Activated CD4-positive, alpha-beta T cell treated with anti-CD3 and anti-CD28 coated beads for 1 hour (primary cell): ENCODE measurements around the gene GJA9.
"Not testable (repeated sequence)": the region's sequence is repeated elsewhere in the genome, so short reads cannot be mapped to it uniquely, and the experiment has no call there.

Experiments used
- DNase-seq: peaks from one replicate; pipeline ENCODE4 v3.0.0-alpha.2; 2020

The GJA9 gene

GRCh38 chr1:38881487-38881886, at the start of gene GJA9:
Gene GJA9 (minus strand): TSS chr1:38881587. CDS start chr1:38876098, 5,489 bp downstream.
- no peak for DNase-seq

- no peak for DNase-seq
Observed at GRCh38 chr1:38929476-38929875, 48.1 kb upstream of the GJA9 start.

GRCh38 chr1:38929054-38929453, 47.7 kb upstream of the GJA9 start:
- no peak for DNase-seq

GRCh38 chr1:38926091-38926490, 44.7 kb upstream of the GJA9 start:
- no peak for DNase-seq

GRCh38 chr1:38925391-38925790, 44.0 kb upstream of the GJA9 start:
- DNase-seq = no peak

GRCh38 chr1:38923607-38924006, 42.2 kb upstream of the GJA9 start:
- DNase-seq = no peak

- DNase-seq = no peak
Observed at GRCh38 chr1:38919130-38919529, 37.7 kb upstream of the GJA9 start.

GRCh38 chr1:38918568-38918967, 37.2 kb upstream of the GJA9 start:
- DNase-seq = no peak

- no peak for DNase-seq
Observed at GRCh38 chr1:38917772-38918171, 36.4 kb upstream of the GJA9 start.

GRCh38 chr1:38917337-38917736, 36.0 kb upstream of the GJA9 start:
- DNase-seq = no peak

- no peak for DNase-seq
Observed at GRCh38 chr1:38915352-38915948, 34.1 kb upstream of the GJA9 start.

GRCh38 chr1:38914908-38915307, 33.5 kb upstream of the GJA9 start:
- DNase-seq = not testable (repeated sequence)

GRCh38 chr1:38908821-38909220, 27.4 kb upstream of the GJA9 start:
- DNase-seq = no peak

GRCh38 chr1:38905985-38906384, 24.6 kb upstream of the GJA9 start:
- no peak for DNase-seq

- DNase-seq = no peak
Observed at GRCh38 chr1:38899560-38899959, 18.2 kb upstream of the GJA9 start.

- DNase-seq = no peak
Observed at GRCh38 chr1:38898653-38899230, 17.4 kb upstream of the GJA9 start.

GRCh38 chr1:38896169-38896568, 14.8 kb upstream of the GJA9 start:
- no peak for DNase-seq

GRCh38 chr1:38892976-38893375, 11.6 kb upstream of the GJA9 start:
- DNase-seq = no peak

- no peak for DNase-seq
Observed at GRCh38 chr1:38891753-38892152, 10.4 kb upstream of the GJA9 start.

GRCh38 chr1:38889589-38889988, 8.2 kb upstream of the GJA9 start:
- DNase-seq = no peak

GRCh38 chr1:38888423-38889333, 7.3 kb upstream of the GJA9 start:
- no peak for DNase-seq

- DNase-seq = no peak
Observed at GRCh38 chr1:38885092-38885491, 3.7 kb upstream of the GJA9 start.

GRCh38 chr1:38875811-38876210, 5.6 kb downstream of the GJA9 start:
- DNase-seq = no peak
